Hypothalamus (tissue), 51 donors: Measurements from ENCODE around the gene GRID1.

Experiments
- DNase-seq, 51 donors: peaks; one replicate each; lab custom pipeline; 2025; lab: John Stamatoyannopoulos, UW

Gene GRID1

GRCh38 chr10:86061278-86062197, 305.1 kb downstream of the GRID1 start:
- DNase-seq: no peak

GRCh38 chr10:86060386-86061277, 306.0 kb downstream of the GRID1 start:
- DNase-seq: no peak

DNA sequence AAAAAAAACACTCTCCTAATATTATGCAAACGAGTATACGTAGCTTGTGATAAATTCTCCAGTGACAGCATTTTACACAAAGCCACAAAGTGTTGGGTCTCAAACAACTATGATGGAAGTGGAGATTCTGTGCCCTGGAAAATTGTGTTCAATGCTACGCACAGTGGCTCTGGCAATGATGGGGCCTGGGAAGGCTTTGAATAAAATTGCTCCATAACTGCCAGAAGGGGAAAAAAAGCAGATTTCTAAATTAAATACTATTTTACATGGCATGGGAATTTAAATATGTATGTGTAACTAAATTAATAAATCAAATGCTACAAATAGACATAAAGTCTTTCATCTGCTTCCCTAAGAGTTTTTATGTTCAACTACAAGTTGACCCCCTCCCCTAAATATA, 306.7 kb downstream of the GRID1 start:
- DNase-seq: no peak

DNA sequence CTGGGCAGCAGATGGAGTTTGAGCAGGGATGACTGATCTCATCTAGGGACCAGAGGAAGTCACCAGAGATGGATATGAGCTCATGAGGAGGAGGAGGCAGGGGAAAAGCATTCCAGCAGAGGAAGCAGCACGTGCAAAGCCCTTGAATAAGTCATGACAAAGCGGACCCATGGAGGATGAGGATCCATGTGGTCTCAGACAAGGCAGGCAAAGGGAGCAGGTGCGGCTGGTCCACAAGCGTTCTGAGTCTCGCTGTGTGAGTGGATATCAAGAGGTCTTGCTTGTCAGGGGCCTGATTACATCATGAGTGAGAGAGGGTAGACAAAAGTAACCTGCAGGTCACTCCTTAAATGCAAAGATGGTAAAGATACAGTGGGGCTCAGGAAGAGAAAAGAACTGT, 307.6 kb downstream of the GRID1 start:
- DNase-seq: no peak

DNA sequence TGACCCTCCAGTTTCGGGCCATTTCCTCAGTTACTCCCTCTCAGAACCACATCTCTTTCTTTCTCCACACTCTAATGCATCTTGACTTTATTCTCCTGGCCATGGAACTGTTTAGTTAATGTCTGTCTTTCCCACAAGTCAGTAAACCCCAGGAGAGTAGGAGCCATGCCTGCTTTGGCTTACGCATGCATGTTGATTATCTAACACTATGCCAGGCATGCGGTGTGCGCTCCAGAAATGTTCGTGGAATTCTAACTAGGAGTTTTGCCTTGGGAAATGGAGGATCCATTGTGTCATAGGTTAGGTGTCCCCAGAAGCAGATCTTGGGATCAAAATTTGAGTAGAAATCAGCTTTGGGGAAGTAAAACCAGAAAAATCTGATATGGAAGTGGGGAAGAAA, 308.9 kb downstream of the GRID1 start:
- DNase-seq: no peak

DNA sequence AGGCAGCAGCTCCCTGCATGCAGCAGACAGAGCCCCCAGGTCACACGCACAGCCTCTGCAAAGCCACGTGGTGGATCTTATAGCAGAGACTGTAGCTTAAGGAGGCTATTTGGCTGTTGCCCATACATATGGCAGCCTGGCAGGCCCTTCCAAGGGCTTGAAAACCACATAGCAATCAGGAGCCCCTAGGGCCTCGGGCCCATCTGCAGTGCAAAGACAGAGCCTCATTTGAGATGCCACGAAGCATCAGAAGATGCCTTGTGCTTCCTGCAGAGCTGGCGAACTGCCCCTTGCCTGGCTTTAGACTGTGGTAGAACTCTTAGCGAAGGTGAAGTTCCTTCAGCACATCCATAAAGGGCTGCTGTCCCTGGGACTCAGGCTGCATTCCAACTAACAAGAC, 309.9 kb downstream of the GRID1 start:
- DNase-seq: no peak

GRCh38 chr10:86055928-86056327, 310.7 kb downstream of the GRID1 start:
- no peak for DNase-seq

DNA sequence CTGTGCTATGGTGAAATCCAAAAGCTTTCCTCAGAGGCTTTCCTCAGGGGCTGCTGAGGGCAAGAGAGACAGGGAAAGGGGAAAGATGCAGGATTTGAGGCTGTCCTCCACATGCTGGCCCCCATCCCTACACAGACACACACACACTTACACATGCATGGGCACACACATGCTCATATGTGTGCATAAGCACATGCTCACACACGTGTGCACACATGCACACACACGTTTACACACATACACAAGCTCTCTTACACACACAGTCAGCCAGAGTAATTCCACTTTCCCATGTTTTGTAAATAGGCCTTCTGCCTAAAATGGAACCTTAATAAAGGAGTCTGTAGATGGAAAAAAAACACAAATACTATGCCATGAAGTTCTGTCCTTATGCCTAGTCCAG, 312.9 kb downstream of the GRID1 start:
- DNase-seq: no peak

DNA sequence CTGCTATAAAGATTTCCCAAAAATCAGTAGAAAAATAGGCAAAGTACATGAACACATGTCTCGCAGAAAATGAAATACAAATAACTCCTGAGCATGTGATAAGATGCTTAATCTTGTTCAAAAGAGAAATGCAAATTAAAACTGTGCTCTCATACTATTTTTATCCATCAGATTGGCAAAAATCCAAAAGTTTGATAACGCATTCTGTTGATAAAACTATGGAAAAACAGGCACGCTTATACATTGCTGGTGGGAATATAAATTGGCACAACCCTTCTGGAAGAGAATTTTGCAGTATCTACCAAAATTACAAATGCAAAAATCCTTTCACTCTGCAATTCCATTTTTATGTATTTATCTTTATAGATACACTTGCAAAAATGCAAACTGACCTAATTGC, 315.0 kb downstream of the GRID1 start:
- DNase-seq: no peak

GRCh38 chr10:86049442-86049841, 317.2 kb downstream of the GRID1 start:
- no peak for DNase-seq

- DNase-seq: no peak
These were observed 317.6 kb downstream of the GRID1 start for GRCh38 chr10:86048973-86049372.

DNA sequence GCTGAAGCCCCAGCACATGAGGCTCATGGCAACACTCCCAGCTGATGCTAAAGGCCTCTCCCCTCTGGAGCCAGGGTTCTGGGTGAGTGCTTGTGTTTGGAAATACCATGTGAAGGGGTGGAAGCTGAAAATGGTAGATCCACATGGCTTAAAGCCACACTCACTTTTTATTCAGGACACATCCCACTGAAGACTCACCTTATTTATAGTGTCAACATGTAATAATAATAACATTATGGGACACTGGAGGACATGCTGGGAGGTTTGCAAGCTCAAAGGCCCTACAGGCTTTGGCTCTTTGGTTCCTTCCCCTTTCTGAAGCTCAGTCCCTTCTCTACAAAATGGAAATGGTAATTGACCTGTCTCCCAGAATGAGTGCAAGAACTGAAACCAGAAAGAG, 318.0 kb downstream of the GRID1 start:
- no peak for DNase-seq

- DNase-seq: no peak
These were observed 319.0 kb downstream of the GRID1 start for GRCh38 chr10:86047588-86047987.

DNA sequence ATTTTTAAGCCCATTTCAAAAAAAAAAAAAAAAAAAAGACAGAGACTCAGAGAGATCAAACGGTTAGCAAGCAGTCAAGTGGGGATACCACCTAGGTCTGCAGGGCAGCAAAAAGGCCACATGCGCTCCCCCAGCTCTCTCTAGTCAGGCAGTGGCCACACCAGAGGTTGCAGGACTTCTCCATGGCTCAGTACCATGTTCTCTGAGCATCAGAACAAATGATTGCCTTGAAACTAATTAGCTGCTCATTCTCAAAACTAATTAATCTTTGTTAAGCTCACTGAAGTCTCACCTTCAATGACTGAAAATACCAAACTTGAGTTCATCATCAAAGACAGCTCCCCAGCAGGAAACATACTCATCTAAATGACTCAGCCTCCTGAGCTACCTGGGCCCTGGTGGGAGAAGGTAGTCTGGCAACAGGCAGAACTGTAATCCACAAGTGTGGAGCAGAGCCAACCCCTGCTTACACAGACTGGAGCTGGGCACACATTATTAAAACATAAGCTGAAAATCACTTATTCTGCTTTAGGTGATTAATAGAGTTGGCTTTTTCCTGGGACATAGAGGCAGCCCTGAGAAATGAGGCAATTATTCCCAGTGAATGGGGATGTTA, 319.6 kb downstream of the GRID1 start:
- DNase-seq: no peak

GRCh38 chr10:86045896-86046295, 320.7 kb downstream of the GRID1 start:
- no peak for DNase-seq

DNA sequence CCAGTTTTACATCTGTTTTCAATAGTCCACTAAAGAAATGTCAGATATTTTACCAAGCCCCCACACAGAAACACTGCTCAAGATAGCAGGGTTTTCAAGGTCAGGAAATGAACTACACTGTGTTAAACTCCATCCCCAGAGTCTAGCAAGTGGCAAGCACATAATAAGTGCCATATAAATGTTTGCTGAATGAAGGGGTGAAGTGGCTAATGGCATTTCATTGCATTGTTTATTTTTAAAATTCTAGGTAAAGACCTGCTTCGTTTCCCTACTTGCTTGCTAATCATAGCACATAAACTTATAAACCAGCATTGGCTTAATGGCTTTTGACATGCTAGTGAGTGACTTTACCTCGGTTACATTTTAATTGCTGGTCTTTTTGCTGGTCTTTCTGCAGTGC, 322.6 kb downstream of the GRID1 start:
- DNase-seq: no peak

DNA sequence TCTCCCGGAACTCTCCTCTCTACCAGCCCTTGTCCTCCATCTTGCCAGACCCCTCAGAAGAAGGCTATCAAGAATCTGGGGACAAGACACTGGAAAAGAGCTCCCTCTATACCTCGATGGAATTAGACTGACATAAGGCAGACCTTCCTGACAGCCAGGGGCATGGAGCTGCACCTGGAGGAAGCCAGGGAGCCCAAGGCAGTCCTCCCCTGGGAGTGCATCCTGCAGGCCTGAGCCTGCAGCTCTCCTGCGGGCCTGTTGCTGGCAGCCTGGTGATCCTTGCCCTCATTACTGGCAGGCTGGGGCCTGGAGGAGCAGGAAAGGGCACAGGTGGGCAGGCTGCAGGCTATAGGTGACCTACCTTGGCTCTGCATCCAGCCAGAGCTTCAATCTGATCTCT, 323.4 kb downstream of the GRID1 start:
- DNase-seq: no peak

- DNase-seq: no peak
These were observed 324.4 kb downstream of the GRID1 start for GRCh38 chr10:86042161-86042560.

DNA sequence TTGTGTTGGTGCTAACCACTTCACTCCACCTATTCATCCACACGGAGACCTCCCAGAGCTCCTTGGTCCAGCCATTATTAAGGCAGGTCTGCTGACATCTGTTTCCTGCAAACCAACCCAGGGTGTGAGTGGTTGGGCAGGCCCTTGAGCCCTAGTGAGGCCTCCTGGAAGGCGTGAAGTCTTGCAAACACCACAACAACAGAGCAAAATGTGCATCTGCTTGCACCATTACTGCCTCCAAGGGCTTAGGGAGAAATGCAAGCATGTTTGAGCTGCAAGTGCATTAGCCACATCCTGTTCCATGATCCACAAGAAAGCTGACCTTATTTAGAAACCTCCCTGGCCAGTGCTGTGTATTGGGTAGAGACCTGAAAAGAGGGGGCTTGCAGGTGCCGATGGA, 325.5 kb downstream of the GRID1 start:
- no peak for DNase-seq

DNA sequence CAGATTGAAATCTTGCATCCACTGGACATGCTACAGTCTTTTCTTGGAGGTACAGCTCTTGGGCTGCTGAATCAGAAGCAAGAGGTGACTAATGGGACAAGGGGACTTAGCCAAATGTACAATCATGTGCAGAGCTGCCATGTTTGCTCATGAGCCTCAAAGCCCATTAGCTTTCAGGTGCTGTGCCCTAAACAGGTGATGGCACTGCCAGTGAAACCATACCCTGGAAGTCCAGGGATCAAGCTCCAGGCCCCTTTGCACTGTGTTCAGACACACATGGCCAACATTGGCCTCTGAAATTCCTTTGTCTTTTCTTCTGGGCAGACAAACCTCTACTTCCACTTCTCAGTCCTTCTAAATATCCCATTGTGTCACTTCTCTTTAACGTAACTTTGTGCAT, 328.2 kb downstream of the GRID1 start:
- DNase-seq: no peak

- DNase-seq: peak in 1 of 51 donors; percentile 35
These were observed 329.5 kb downstream of the GRID1 start for GRCh38 chr10:86037096-86037495.

GRCh38 chr10:86036544-86036831, 330.1 kb downstream of the GRID1 start:
- no peak for DNase-seq
